ENCODE measurements around the gene ANAPC5.

ANAPC5 gene

GRCh38 chr12:121371404-121371803, 19.2 kb upstream of the ANAPC5 start:
- DNase-seq (ENCODE audit: low read depth in 2 of 2, low spot score in 1 of 2): no peak

GRCh38 chr12:121366063-121366459, 13.8 kb upstream of the ANAPC5 start:
- DNase-seq (ENCODE audit: low read depth in 2 of 2, low spot score in 1 of 2): no peak

- DNase-seq (ENCODE audit: low read depth in 2 of 2, low spot score in 1 of 2): no peak
Observed at GRCh38 chr12:121365416-121366062, 13.3 kb upstream of the ANAPC5 start.

GRCh38 chr12:121364683-121365121, 12.5 kb upstream of the ANAPC5 start:
- no peak for DNase-seq (ENCODE audit: low read depth in 2 of 2, low spot score in 1 of 2)

GRCh38 chr12:121358073-121358472, 5.9 kb upstream of the ANAPC5 start:
- DNase-seq (ENCODE audit: low read depth in 2 of 2, low spot score in 1 of 2): no peak

- DNase-seq (ENCODE audit: low read depth in 2 of 2, low spot score in 1 of 2): no peak
Observed at GRCh38 chr12:121357331-121357730, 5.1 kb upstream of the ANAPC5 start.

- no peak for DNase-seq (ENCODE audit: low read depth in 2 of 2, low spot score in 1 of 2)
Observed at GRCh38 chr12:121356657-121357056, 4.4 kb upstream of the ANAPC5 start.

- no peak for DNase-seq (ENCODE audit: low read depth in 2 of 2, low spot score in 1 of 2)
Observed at GRCh38 chr12:121355818-121356217, 3.6 kb upstream of the ANAPC5 start.

- no peak for DNase-seq (ENCODE audit: low read depth in 2 of 2, low spot score in 1 of 2)
Observed at GRCh38 chr12:121352682-121353018, 439 bp upstream of the ANAPC5 start.

GRCh38 chr12:121346747-121347146, 5.5 kb downstream of the ANAPC5 start:
- no peak for DNase-seq (ENCODE audit: low read depth in 2 of 2, low spot score in 1 of 2)

- no peak for DNase-seq (ENCODE audit: low read depth in 2 of 2, low spot score in 1 of 2)
Observed at GRCh38 chr12:121345151-121345815, 6.9 kb downstream of the ANAPC5 start.

- DNase-seq (ENCODE audit: low read depth in 2 of 2, low spot score in 1 of 2): no peak
Observed at GRCh38 chr12:121344506-121344905, 7.7 kb downstream of the ANAPC5 start.

GRCh38 chr12:121337416-121337815, 14.8 kb downstream of the ANAPC5 start:
- DNase-seq (ENCODE audit: low read depth in 2 of 2, low spot score in 1 of 2): no peak

- DNase-seq (ENCODE audit: low read depth in 2 of 2, low spot score in 1 of 2): no peak
Observed at GRCh38 chr12:121334513-121335343, 17.5 kb downstream of the ANAPC5 start.

- DNase-seq (ENCODE audit: low read depth in 2 of 2, low spot score in 1 of 2): no peak
Observed at GRCh38 chr12:121333747-121334146, 18.5 kb downstream of the ANAPC5 start.

- DNase-seq (ENCODE audit: low read depth in 2 of 2, low spot score in 1 of 2): no peak
Observed at GRCh38 chr12:121331248-121331647, 21.0 kb downstream of the ANAPC5 start.

GRCh38 chr12:121330692-121331091, 21.5 kb downstream of the ANAPC5 start:
- no peak for DNase-seq (ENCODE audit: low read depth in 2 of 2, low spot score in 1 of 2)

GRCh38 chr12:121330195-121330594, 22.0 kb downstream of the ANAPC5 start:
- DNase-seq (ENCODE audit: low read depth in 2 of 2, low spot score in 1 of 2): no peak

- DNase-seq (ENCODE audit: low read depth in 2 of 2, low spot score in 1 of 2): no peak
Observed at GRCh38 chr12:121328620-121329019, 23.6 kb downstream of the ANAPC5 start.

- DNase-seq (ENCODE audit: low read depth in 2 of 2, low spot score in 1 of 2): no peak
Observed at GRCh38 chr12:121326996-121327674, 25.1 kb downstream of the ANAPC5 start.

GRCh38 chr12:121325922-121326396, 26.3 kb downstream of the ANAPC5 start:
- DNase-seq (ENCODE audit: low read depth in 2 of 2, low spot score in 1 of 2): no peak

Data from stimulated activated CD8-positive, alpha-beta memory T cell treated with anti-CD3 and anti-CD28 coated beads, Interleukin-4, amount 100 ng/mL, for 1 hour (primary cell).